BLaER1 (cell line): ENCODE data around the gene ZNF789.

Source experiments
- H3K27ac ChIP-seq: shearing (Covaris generic); formaldehyde crosslinking; 2 replicates; pipeline ENCODE4 v1.8.1; 2022
- H3K27me3 ChIP-seq: shearing (Covaris generic); formaldehyde crosslinking; 2 replicates; pipeline ENCODE4 v1.8.1; 2022
- H3K36me3 ChIP-seq: shearing (Covaris generic); formaldehyde crosslinking; 2 replicates; pipeline ENCODE4 v1.8.1; 2022
- H3K4me1 ChIP-seq: shearing (Covaris generic); formaldehyde crosslinking; 2 replicates; pipeline ENCODE4 v1.8.1; 2022
- H3K4me2 ChIP-seq: shearing (Covaris generic); formaldehyde crosslinking; 2 replicates; pipeline ENCODE4 v1.8.1; 2022
- H3K4me3 ChIP-seq: shearing (Covaris generic); formaldehyde crosslinking; 2 replicates; pipeline ENCODE4 v1.8.1; 2022
- H3K9ac ChIP-seq: shearing (Covaris generic); formaldehyde crosslinking; 2 replicates; pipeline ENCODE4 v1.8.1; 2022
- H3K9me3 ChIP-seq: shearing (Covaris generic); formaldehyde crosslinking; 2 replicates; pipeline ENCODE4 v1.8.1; 2022
- H4K20me1 ChIP-seq: shearing (Covaris generic); formaldehyde crosslinking; 2 replicates; pipeline ENCODE4 v1.8.1; 2022
- Cebpa-rat ChIP-seq: shearing (Covaris generic); IDR thresholded peaks from 2 replicates; pipeline ENCODE4 v1.8.1; 2022

The ZNF789 gene

GRCh38 chr7:99457650-99458493 is 14.8 kb upstream of the ZNF789 start:
- Histone ChIP-seq H3K27ac (no peak overlapping the region), H3K4me1 (peaks cover 13% of the 10 kb centered on the region), H3K4me3 (no peak overlapping the region), H3K4me2 (no peak overlapping the region), H3K9ac (peak overlapping the region; percentile 45; the same call in 1 of the 2 replicates), H3K9me3 (no peaks in the 10 kb centered on the region), H3K36me3 (peaks cover 100% of the 10 kb centered on the region), H3K27me3 (no peaks in the 10 kb centered on the region), H4K20me1 (peaks cover 100% of the 10 kb centered on the region)
- TF ChIP-seq Cebpa-rat: no peak

- Histone ChIP-seq H3K4me1 (peaks cover 25% of the 10 kb centered on the region), H3K9ac (no peak overlapping the region), H3K4me3 (no peak overlapping the region), H3K4me2 (no peak overlapping the region), H3K27me3 (no peaks in the 10 kb centered on the region), H4K20me1 (peaks cover 99% of the 10 kb centered on the region), H3K27ac (no peak overlapping the region), H3K36me3 (peaks cover 100% of the 10 kb centered on the region), H3K9me3 (no peaks in the 10 kb centered on the region)
- TF ChIP-seq Cebpa-rat: no peak
Measured at GRCh38 chr7:99459087-99459486, 13.6 kb upstream of the ZNF789 start.

GRCh38 chr7:99460651-99461050 is 12.0 kb upstream of the ZNF789 start:
- Histone ChIP-seq H4K20me1 (peaks cover 84% of the 10 kb centered on the region), H3K36me3 (peaks cover 91% of the 10 kb centered on the region), H3K9me3 (no peaks in the 10 kb centered on the region), H3K9ac (no peak overlapping the region), H3K4me3 (no peak overlapping the region), H3K4me2 (no peak overlapping the region), H3K27ac (no peak overlapping the region), H3K27me3 (no peaks in the 10 kb centered on the region), H3K4me1 (peaks cover 39% of the 10 kb centered on the region)
- TF ChIP-seq Cebpa-rat: no peak

- H3K36me3 ChIP-seq: peaks cover 85% of the 10 kb centered on the region
- no peak overlapping the region for H3K4me2 ChIP-seq
- no peak overlapping the region for H3K4me3 ChIP-seq
- no peaks in the 10 kb centered on the region for H3K27me3 ChIP-seq
- no peak overlapping the region for H3K9ac ChIP-seq
- peaks cover 78% of the 10 kb centered on the region for H4K20me1 ChIP-seq
- TF ChIP-seq Cebpa-rat: no peak
- no peak overlapping the region for H3K27ac ChIP-seq
- H3K9me3 ChIP-seq: no peaks in the 10 kb centered on the region
- H3K4me1 ChIP-seq: peaks cover 40% of the 10 kb centered on the region
Measured at GRCh38 chr7:99461221-99461620, 11.5 kb upstream of the ZNF789 start.

- Histone ChIP-seq H3K4me1 (peaks cover 39% of the 10 kb centered on the region), H3K27me3 (no peaks in the 10 kb centered on the region), H3K9me3 (no peaks in the 10 kb centered on the region), H3K27ac (peak overlapping the region; percentile 93), H4K20me1 (peaks cover 36% of the 10 kb centered on the region), H3K9ac (peak overlapping the region; percentile 96), H3K36me3 (peaks cover 44% of the 10 kb centered on the region), H3K4me2 (peak overlapping the region; percentile 84), H3K4me3 (peak overlapping the region; percentile 91)
- no peak for TF ChIP-seq Cebpa-rat
Measured at GRCh38 chr7:99465421-99465768, 7.3 kb upstream of the ZNF789 start.

- Histone ChIP-seq H3K4me1 (peaks cover 33% of the 10 kb centered on the region), H4K20me1 (peaks cover 6% of the 10 kb centered on the region), H3K9ac (no peak overlapping the region), H3K4me3 (no peak overlapping the region), H3K27ac (no peak overlapping the region), H3K9me3 (no peaks in the 10 kb centered on the region), H3K4me2 (no peak overlapping the region), H3K36me3 (peaks cover 13% of the 10 kb centered on the region), H3K27me3 (no peaks in the 10 kb centered on the region)
- TF ChIP-seq Cebpa-rat: no peak
Measured at GRCh38 chr7:99468336-99468918, 4.3 kb upstream of the ZNF789 start.

- no peak overlapping the region for H3K27ac ChIP-seq
- H3K4me1 ChIP-seq: peaks cover 33% of the 10 kb centered on the region
- no peak for TF ChIP-seq Cebpa-rat
- no peaks in the 10 kb centered on the region for H3K9me3 ChIP-seq
- H3K4me2 ChIP-seq: no peak overlapping the region
- H3K27me3 ChIP-seq: no peaks in the 10 kb centered on the region
- 0 out of 2 replicates have a peak, but pooled peaks cover 1% of the 10 kb centered on the region for H4K20me1 ChIP-seq
- no peak overlapping the region for H3K4me3 ChIP-seq
- no peak overlapping the region for H3K9ac ChIP-seq
- H3K36me3 ChIP-seq: peaks cover 2% of the 10 kb centered on the region; the same call in 1 of the 2 replicates
Measured at GRCh38 chr7:99469381-99470065, 3.2 kb upstream of the ZNF789 start.

- Histone ChIP-seq H3K9me3 (no peaks in the 10 kb centered on the region), H3K36me3 (peaks cover 31% of the 10 kb centered on the region), H3K4me3 (peak overlapping the region; percentile 85), H3K27me3 (no peaks in the 10 kb centered on the region), H4K20me1 (peaks cover 26% of the 10 kb centered on the region), H3K9ac (peak overlapping the region; percentile 84), H3K4me1 (peaks cover 28% of the 10 kb centered on the region), H3K27ac (peak overlapping the region; percentile 86), H3K4me2 (peak overlapping the region; percentile 91)
- TF ChIP-seq Cebpa-rat: no peak
Measured at GRCh38 chr7:99473315-99473596, 566 bp downstream of the ZNF789 start.

- no peak overlapping the region for H3K9ac ChIP-seq
- H4K20me1 ChIP-seq: peaks cover 54% of the 10 kb centered on the region
- no peak overlapping the region for H3K4me2 ChIP-seq
- H3K4me1 ChIP-seq: peaks cover 29% of the 10 kb centered on the region
- no peaks in the 10 kb centered on the region for H3K27me3 ChIP-seq
- no peak overlapping the region for H3K27ac ChIP-seq
- no peak for TF ChIP-seq Cebpa-rat
- H3K36me3 ChIP-seq: peaks cover 60% of the 10 kb centered on the region
- no peaks in the 10 kb centered on the region for H3K9me3 ChIP-seq
- H3K4me3 ChIP-seq: no peak overlapping the region
Measured at GRCh38 chr7:99476107-99476506, 3.4 kb downstream of the ZNF789 start.
